A549 (cell line): ENCODE measurements around the gene SPECC1L. TPM values are rescaled to one million over a fixed set of nuclear protein-coding genes. Genes with fewer than 3 reads are reported as not detected.

Experiments
- ATAC-seq, 2 experiments: fragments of 200-7000 bp in 1 of 2; fragments of >200 bp in 1 of 2; cut with Nextera tagmentation in 1 of 2; cut with Tn5 transposase in 1 of 2; 3 replicates each; pipeline versions ENCODE4 v1.8.0 to v1.9.1; 2018 to 2020; ENCODE audit warnings: mild to moderate bottlenecking in 1 of 2, moderate library complexity in 1 of 2
- CTCF ChIA-PET: fragments of 300-600 bp; sonication (Branson Sonifier 250); formaldehyde crosslinking; extraction: SDS; loops from one replicate; lab custom pipeline; 2021; ENCODE audit warnings: antibody characterized with exemption, inconsistent platforms; lab: Yijun Ruan, JAX
- POLR2A ChIA-PET: fragments of 350-600 bp; formaldehyde crosslinking; extraction: SDS; loops from one replicate; lab custom pipeline; 2021; ENCODE audit warnings: antibody characterized with exemption, inconsistent platforms; lab: Yijun Ruan, JAX
- DNase-seq, 2 experiments: peaks; one replicate each; pipeline versions ENCODE4 v3.0.0 to v3.0.0-alpha.2; 2011 to 2016; ENCODE audit warnings: low read depth in 1 of 2, low spot score in 1 of 2
- FAIRE-seq: peaks from 2 replicates; lab custom pipeline; 2011; peaks lifted over from hg19 to GRCh38; lab: Jason Lieb, UNC
- H3K27ac ChIP-seq, 2 experiments: fragments of >200 bp; sonication (Bioruptor Twin); formaldehyde crosslinking; 3 replicates each; pipeline ENCODE4 v1.5.1; 2016 to 2017
- H3K4me1 ChIP-seq: fragments of >200 bp; sonication (Bioruptor Twin); formaldehyde crosslinking; 3 replicates; pipeline ENCODE4 v1.6.1; 2016
- H3K4me2 ChIP-seq: fragments of >200 bp; sonication (Bioruptor Twin); formaldehyde crosslinking; 3 replicates; pipeline ENCODE4 v1.6.1; 2016
- H3K4me3 ChIP-seq: fragments of >200 bp; sonication (Bioruptor Twin); formaldehyde crosslinking; 3 replicates; pipeline ENCODE4 v1.5.1; 2016
- H3K9me3 ChIP-seq: fragments of >200 bp; sonication (Bioruptor Twin); formaldehyde crosslinking; 3 replicates; pipeline ENCODE4 v1.6.1; 2016
- BHLHE40 ChIP-seq: IDR thresholded peaks from 2 replicates; pipeline ENCODE4 v1.6.1; 2012; ENCODE audit warnings: low read depth, low read length, inconsistent platforms
- CBX2 ChIP-seq: fragments of 200-600 bp; sonication (generic); IDR thresholded peaks from 2 replicates; pipeline ENCODE4 v1.6.1; 2016; ENCODE audit warnings: low read depth, mild to moderate bottlenecking, borderline replicate concordance
- CBX8 ChIP-seq: fragments of 200-600 bp; sonication (generic); IDR thresholded peaks from 2 replicates; pipeline ENCODE4 v1.6.1; 2016
- CEBPB ChIP-seq, 2 experiments: fragments of >200 bp in 1 of 2; sonication (Bioruptor Twin) in 1 of 2; formaldehyde crosslinking in 1 of 2; IDR thresholded peaks; 2 replicates each; pipeline ENCODE4 v1.6.1; 2012 to 2016
- CHD2 ChIP-seq: fragments of 150-350 bp; IDR thresholded peaks from 2 replicates; pipeline ENCODE4 v1.6.1; 2014; ENCODE audit warnings: low read length; ENCODE audit not compliant: partially characterized antibody
- CHD4 ChIP-seq: fragments of 200-600 bp; sonication (generic); IDR thresholded peaks from 2 replicates; pipeline ENCODE4 v1.6.1; 2016; ENCODE audit warnings: antibody characterized with exemption, mild to moderate bottlenecking, borderline replicate concordance
- EP300 ChIP-seq, 2 experiments: fragments of >200 bp; sonication (Bioruptor Twin); formaldehyde crosslinking; IDR thresholded peaks; 2 replicates in 1 of 2; 3 replicates in 1 of 2; pipeline ENCODE4 v1.6.1; 2016 to 2017
- FOXS1 ChIP-seq: fragments of 250-450 bp; sonication (Bioruptor Pico); IDR thresholded peaks from 2 replicates; pipeline ENCODE4 v1.5.0; 2020; ENCODE audit warnings: mild to moderate bottlenecking, moderate library complexity
- HEYL ChIP-seq: fragments of 250-450 bp; sonication (Bioruptor Pico); IDR thresholded peaks from 2 replicates; pipeline ENCODE4 v1.8.0; 2021; ENCODE audit warnings: mild to moderate bottlenecking, moderate library complexity
- HOXA7 ChIP-seq: fragments of 250-450 bp; sonication (Bioruptor Pico); IDR thresholded peaks from 2 replicates; pipeline ENCODE4 v1.5.0; 2020; ENCODE audit warnings: mild to moderate bottlenecking, moderate library complexity
- MAFK ChIP-seq: fragments of 450-650 bp; IDR thresholded peaks from 2 replicates; pipeline ENCODE4 v1.6.1; 2014; ENCODE audit not compliant: partially characterized antibody
- MAZ ChIP-seq: fragments of 150-350 bp; IDR thresholded peaks from 2 replicates; pipeline ENCODE4 v1.6.1; 2014; ENCODE audit warnings: antibody characterized with exemption, low read depth, low read length, borderline replicate concordance
- PHF8 ChIP-seq: fragments of 200-600 bp; sonication (generic); IDR thresholded peaks from 2 replicates; pipeline ENCODE4 v1.6.1; 2016; ENCODE audit warnings: low read depth, mild to moderate bottlenecking, antibody characterized with exemption, moderate library complexity, borderline replicate concordance
- RARB ChIP-seq: fragments of 250-450 bp; sonication (Bioruptor Pico); IDR thresholded peaks from 2 replicates; pipeline ENCODE4 v1.8.0; 2021; ENCODE audit warnings: mild to moderate bottlenecking, moderate library complexity
- RCOR1 ChIP-seq: fragments of 150-350 bp; IDR thresholded peaks from 2 replicates; pipeline ENCODE4 v1.6.1; 2014; ENCODE audit warnings: antibody characterized with exemption, low read length, low read depth
- RFX5 ChIP-seq: fragments of 450-650 bp; IDR thresholded peaks from 2 replicates; pipeline ENCODE4 v1.7.1; 2014; ENCODE audit warnings: antibody characterized with exemption, mild to moderate bottlenecking, moderate library complexity
- RNF2 ChIP-seq: fragments of 200-600 bp; sonication (generic); IDR thresholded peaks from 2 replicates; pipeline ENCODE4 v1.6.1; 2016; ENCODE audit warnings: low read depth, mild to moderate bottlenecking, antibody characterized with exemption, moderate library complexity, borderline replicate concordance
- SREBF2 ChIP-seq: fragments of 450-650 bp; IDR thresholded peaks from 2 replicates; pipeline ENCODE4 v1.6.1; 2014; ENCODE audit warnings: mild to moderate bottlenecking, moderate library complexity
- TFCP2L1 ChIP-seq: fragments of 250-450 bp; sonication (Bioruptor Pico); IDR thresholded peaks from 2 replicates; pipeline ENCODE4 v1.5.0; 2021; ENCODE audit warnings: mild to moderate bottlenecking
- TP53 ChIP-seq: fragments of 250-450 bp; sonication (Bioruptor Pico); IDR thresholded peaks from 2 replicates; pipeline ENCODE4 v1.5.0; 2021; ENCODE audit warnings: mild to moderate bottlenecking, moderate library complexity
- ZC3H11A ChIP-seq: fragments of 450-650 bp; IDR thresholded peaks from 2 replicates; pipeline ENCODE4 v1.6.1; 2014; ENCODE audit warnings: antibody characterized with exemption, mild to moderate bottlenecking
- WGBS: methylation state at CpG from one replicate; pipeline ENCODE4 v1.1.6; 2017; ENCODE audit errors: missing lambda C conversion rate; 5-methylcytosine and 5-hydroxymethylcytosine counted together
- polyA plus RNA-seq, 4 experiments: library from polyadenylated mRNA; depleted of rRNA in 3 of 4; stranded (reverse); fragments of >200 nt; fragmentation: RNase III in 1 of 4; extraction: RNeasy Plus Mini Kit Qiagen cat#74134 plus additional on column Dnase treatment in 1 of 4; gene quantifications; 2 replicates in 3 of 4; 3 replicates in 1 of 4; pipeline ENCODE4 v1.2.3, GENCODE V29; 2011 to 2017
- TF ChIP-seq, protein P1 (sequence below): IDR thresholded peaks from 2 replicates; pipeline ENCODE4 v1.6.1; 2012; ENCODE audit warnings: low read depth, borderline replicate concordance
- TF ChIP-seq, protein P2 (sequence below): fragments of 250-450 bp; sonication (Bioruptor Pico); IDR thresholded peaks from 2 replicates; pipeline ENCODE4 v1.5.0; 2021; ENCODE audit warnings: mild to moderate bottlenecking, moderate library complexity, borderline replicate concordance
- TF ChIP-seq, protein P3 (sequence below): IDR thresholded peaks from 2 replicates; pipeline ENCODE4 v1.6.1; 2012
- TF ChIP-seq, protein P4 (sequence below): IDR thresholded peaks from 2 replicates; pipeline ENCODE4 v1.6.1; 2012
- TF ChIP-seq, protein P5 (sequence below): fragments of 200-600 bp; sonication (generic); IDR thresholded peaks from 2 replicates; pipeline ENCODE4 v1.6.1; 2016; ENCODE audit warnings: antibody characterized with exemption, mild to moderate bottlenecking, moderate library complexity

Gene SPECC1L
- polyA plus RNA-seq, 2 of the 4 experiments (the other 2 are of a cell fraction): 14.8 to 25.2 TPM

DNA sequence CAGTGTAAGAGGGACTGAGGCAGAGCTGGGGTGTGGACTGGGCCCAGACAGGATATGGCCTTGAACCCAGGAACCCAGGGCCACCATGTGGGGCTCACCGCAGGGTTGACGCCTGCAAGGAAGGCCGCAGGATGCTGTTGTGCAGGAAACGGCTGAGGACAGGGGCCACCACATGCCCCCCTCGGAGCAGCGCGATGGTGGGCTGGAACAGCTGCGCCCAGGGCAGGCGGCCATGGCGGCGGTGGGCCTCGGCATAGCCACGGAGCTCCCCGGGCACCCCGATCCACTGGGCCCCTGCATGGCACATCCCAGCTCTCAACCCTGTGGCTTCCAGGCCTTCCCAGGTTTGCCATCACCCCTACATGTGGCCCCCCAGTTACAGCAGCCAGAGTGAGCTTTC is 37.9 kb upstream of the SPECC1L start:
- Histone ChIP-seq H3K4me1 (no peaks in the 10 kb centered on the region; the same call in 2 of the 3 replicates), H3K27ac (peak overlapping the region; percentile 24 to 67; a peak in 3 of 6 replicates), H3K9me3 (no peaks in the 10 kb centered on the region), H3K4me3 (no peak overlapping the region), H3K4me2 (no peak overlapping the region)
- ATAC-seq (no peak), DNase-seq (no peak), FAIRE-seq (no peak)
- no peak for TF ChIP-seq RFX5
- TF ChIP-seq SREBF2: no peak
- TF ChIP-seq CEBPB (IDR thresholded peaks at IDR 0.05): no peak
- TF ChIP-seq, protein P1, sequence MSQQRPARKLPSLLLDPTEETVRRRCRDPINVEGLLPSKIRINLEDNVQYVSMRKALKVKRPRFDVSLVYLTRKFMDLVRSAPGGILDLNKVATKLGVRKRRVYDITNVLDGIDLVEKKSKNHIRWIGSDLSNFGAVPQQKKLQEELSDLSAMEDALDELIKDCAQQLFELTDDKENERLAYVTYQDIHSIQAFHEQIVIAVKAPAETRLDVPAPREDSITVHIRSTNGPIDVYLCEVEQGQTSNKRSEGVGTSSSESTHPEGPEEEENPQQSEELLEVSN: no peak
- TF ChIP-seq, protein P2, sequence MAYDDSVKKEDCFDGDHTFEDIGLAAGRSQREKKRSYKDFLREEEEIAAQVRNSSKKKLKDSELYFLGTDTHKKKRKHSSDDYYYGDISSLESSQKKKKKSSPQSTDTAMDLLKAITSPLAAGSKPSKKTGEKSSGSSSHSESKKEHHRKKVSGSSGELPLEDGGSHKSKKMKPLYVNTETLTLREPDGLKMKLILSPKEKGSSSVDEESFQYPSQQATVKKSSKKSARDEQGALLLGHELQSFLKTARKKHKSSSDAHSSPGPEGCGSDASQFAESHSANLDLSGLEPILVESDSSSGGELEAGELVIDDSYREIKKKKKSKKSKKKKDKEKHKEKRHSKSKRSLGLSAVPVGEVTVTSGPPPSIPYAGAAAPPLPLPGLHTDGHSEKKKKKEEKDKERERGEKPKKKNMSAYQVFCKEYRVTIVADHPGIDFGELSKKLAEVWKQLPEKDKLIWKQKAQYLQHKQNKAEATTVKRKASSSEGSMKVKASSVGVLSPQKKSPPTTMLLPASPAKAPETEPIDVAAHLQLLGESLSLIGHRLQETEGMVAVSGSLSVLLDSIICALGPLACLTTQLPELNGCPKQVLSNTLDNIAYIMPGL: no peak
- TF ChIP-seq CBX2: no peak
- no peak for TF ChIP-seq RARB (CRISPR knock-in tag)
- no peak for TF ChIP-seq MAFK
- TF ChIP-seq, protein P3, sequence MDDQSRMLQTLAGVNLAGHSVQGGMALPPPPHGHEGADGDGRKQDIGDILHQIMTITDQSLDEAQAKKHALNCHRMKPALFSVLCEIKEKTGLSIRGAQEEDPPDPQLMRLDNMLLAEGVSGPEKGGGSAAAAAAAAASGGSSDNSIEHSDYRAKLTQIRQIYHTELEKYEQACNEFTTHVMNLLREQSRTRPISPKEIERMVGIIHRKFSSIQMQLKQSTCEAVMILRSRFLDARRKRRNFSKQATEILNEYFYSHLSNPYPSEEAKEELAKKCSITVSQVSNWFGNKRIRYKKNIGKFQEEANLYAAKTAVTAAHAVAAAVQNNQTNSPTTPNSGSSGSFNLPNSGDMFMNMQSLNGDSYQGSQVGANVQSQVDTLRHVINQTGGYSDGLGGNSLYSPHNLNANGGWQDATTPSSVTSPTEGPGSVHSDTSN: no peak
- TF ChIP-seq RNF2: no peak
- TF ChIP-seq FOXS1: no peak
- ChIA-PET CTCF (interaction anchor here (1.0 to 3.5 kb wide), 4 partner anchors 14 to 76 kb away, joined by 3 to 27 read pairs (median 4); no protein-coding TSS in a partner anchor), POLR2A (no interaction called here)
- no CpG with 5 or more reads among the region's 15 CpGs for WGBS

DNA sequence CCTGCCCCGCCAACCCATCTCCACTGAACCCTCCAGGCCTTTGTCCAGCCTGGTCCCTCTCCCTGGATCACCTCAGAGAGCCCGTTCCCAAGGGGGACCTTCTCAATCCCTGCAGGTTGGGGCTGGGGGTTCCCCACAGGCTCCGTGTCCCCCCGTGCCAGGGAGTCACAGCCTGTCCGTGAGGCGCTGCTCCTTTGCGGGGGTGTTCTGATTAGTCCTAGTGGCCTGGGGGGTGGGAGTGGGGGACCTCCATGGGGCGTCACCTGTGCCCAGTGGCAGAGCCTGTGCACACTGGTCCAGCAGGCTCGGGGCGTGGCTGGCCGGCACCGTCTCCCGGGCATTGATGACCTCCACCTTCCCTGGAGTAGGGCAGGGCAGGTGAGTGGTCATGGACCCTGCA is 37.4 kb upstream of the SPECC1L start:
- POLR2A ChIA-PET: no interaction called here
- FAIRE-seq (no peak), ATAC-seq (no peak), DNase-seq (no peak)
- Histone ChIP-seq H3K27ac (peak overlapping the region in 1 of 2 experiments; percentile 67; a peak in 3 of 6 replicates), H3K9me3 (no peaks in the 10 kb centered on the region), H3K4me2 (no peak overlapping the region), H3K4me3 (no peak overlapping the region), H3K4me1 (no peaks in the 10 kb centered on the region; the same call in 2 of the 3 replicates)
- WGBS: no CpG with 5 or more reads among the region's 13 CpGs
- CTCF ChIA-PET: interaction anchor here (1.8 to 2.0 kb wide), 2 partner anchors 8 to 76 kb away, joined by 4 to 6 read pairs; no protein-coding TSS in a partner anchor
- TF ChIP-seq CHD2: no peak
- TF ChIP-seq CHD4: no peak
- no peak for TF ChIP-seq EP300 (IDR thresholded peaks at IDR 0.05)
- no peak for TF ChIP-seq RCOR1
- TF ChIP-seq, protein P4, sequence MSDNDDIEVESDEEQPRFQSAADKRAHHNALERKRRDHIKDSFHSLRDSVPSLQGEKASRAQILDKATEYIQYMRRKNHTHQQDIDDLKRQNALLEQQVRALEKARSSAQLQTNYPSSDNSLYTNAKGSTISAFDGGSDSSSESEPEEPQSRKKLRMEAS: no peak

DNA sequence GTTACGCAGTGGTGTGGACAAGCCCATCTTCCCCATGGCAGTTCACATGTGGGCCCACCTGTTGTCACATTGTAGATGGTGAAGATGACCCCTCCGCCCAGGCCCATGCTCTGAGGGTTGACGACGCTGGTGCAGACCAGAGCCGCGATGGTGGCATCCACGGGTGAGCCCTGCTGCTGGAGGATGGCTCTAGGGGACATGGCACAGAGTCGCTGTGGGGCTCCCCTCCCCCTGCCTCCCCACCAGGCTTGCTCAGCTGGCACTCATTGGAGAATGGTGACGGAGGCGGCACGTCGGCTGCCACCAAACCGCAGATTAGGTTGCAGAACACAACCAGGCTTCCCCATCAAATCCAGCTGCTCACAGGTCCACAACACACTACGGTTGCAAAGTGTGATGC is 36.8 kb upstream of the SPECC1L start:
- no peak for FAIRE-seq
- Histone ChIP-seq H3K4me3 (no peak overlapping the region), H3K27ac (peak overlapping the region in 1 of 2 experiments; percentile 67; a peak in 3 of 6 replicates), H3K4me1 (no peaks in the 10 kb centered on the region; the same call in 2 of the 3 replicates), H3K9me3 (no peaks in the 10 kb centered on the region), H3K4me2 (no peak overlapping the region)
- WGBS: 92% methylated on average over 9 of the region's 14 CpGs
- CTCF ChIA-PET: interaction anchor here (1.0 to 2.0 kb wide), 4 partner anchors 9 to 45 kb away, joined by 3 to 7 read pairs (median 5); no protein-coding TSS in a partner anchor
- TF ChIP-seq ZC3H11A: no peak
- TF ChIP-seq HEYL: no peak
- TF ChIP-seq BHLHE40: no peak
- TF ChIP-seq HOXA7 (CRISPR knock-in tag): no peak
- no peak for TF ChIP-seq CHD2
- no peak for TF ChIP-seq MAZ
- TF ChIP-seq, protein P5, sequence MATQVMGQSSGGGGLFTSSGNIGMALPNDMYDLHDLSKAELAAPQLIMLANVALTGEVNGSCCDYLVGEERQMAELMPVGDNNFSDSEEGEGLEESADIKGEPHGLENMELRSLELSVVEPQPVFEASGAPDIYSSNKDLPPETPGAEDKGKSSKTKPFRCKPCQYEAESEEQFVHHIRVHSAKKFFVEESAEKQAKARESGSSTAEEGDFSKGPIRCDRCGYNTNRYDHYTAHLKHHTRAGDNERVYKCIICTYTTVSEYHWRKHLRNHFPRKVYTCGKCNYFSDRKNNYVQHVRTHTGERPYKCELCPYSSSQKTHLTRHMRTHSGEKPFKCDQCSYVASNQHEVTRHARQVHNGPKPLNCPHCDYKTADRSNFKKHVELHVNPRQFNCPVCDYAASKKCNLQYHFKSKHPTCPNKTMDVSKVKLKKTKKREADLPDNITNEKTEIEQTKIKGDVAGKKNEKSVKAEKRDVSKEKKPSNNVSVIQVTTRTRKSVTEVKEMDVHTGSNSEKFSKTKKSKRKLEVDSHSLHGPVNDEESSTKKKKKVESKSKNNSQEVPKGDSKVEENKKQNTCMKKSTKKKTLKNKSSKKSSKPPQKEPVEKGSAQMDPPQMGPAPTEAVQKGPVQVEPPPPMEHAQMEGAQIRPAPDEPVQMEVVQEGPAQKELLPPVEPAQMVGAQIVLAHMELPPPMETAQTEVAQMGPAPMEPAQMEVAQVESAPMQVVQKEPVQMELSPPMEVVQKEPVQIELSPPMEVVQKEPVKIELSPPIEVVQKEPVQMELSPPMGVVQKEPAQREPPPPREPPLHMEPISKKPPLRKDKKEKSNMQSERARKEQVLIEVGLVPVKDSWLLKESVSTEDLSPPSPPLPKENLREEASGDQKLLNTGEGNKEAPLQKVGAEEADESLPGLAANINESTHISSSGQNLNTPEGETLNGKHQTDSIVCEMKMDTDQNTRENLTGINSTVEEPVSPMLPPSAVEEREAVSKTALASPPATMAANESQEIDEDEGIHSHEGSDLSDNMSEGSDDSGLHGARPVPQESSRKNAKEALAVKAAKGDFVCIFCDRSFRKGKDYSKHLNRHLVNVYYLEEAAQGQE: no peak
- TF ChIP-seq TFCP2L1 (CRISPR knock-in tag): no peak
- no peak for TF ChIP-seq PHF8
- no peak for TF ChIP-seq TP53
- TF ChIP-seq CBX8: no peak
- no peak for ATAC-seq
- DNase-seq: no peak
- POLR2A ChIA-PET: no interaction called here
